Measurements from ENCODE around the gene LY6G5C. TPM values are rescaled to one million over a fixed set of nuclear protein-coding genes. Genes with fewer than 3 reads are reported as not detected.

LY6G5C gene
- total RNA-seq, 1 donor = 0.43 TPM

GRCh38 chr6:31721351-31722020 is 40.6 kb upstream of the LY6G5C start, which contains the start of gene LY6G6C:
TSS of gene LY6G6C (minus strand) at chr6:31721746. CDS start at chr6:31721679, 67 bp downstream.
- DNase-seq (ENCODE audit: low read depth) = no peak
- no peak within 1 kb of the TSS for H3K4me3 ChIP-seq (ENCODE audit: low read depth, low read length)
- no peak for TF ChIP-seq CTCF (IDR thresholded peaks at IDR 0.05; ENCODE audit: insufficient read depth, low read depth, low read length)

DNA sequence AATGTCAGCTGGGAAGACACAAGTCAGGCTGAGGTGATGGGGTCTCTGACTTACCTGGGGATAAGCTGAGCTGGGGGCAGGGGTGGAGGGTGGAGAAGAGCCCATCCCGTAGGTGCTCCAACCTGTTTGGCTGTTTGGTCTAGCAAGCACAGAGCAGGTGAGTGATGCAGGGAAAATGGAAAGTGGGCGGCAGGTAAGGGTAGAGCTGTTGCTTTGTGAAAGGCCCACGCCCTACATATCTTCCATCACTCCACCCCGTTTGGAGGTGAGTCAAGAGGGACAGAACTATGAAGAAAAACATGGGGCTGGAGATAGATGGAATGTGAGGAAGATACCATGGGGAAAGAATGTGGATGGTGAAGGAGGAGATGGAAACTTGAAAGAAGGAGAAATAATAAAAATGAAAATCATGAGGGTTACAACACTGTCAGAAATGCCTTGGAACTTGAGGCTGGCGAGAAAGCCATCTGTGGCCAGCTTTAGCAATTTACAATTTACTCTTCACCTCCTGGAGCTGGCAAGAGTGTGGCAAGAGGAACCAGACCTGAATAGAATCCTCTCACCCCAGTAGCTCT is 39.4 kb upstream of the LY6G5C start:
- TF ChIP-seq CTCF (IDR thresholded peaks at IDR 0.05; ENCODE audit: insufficient read depth, low read depth, low read length) = no peak
- no peak overlapping the region for H3K4me3 ChIP-seq (ENCODE audit: low read depth, low read length)
- DNase-seq (ENCODE audit: low read depth) = no peak

- DNase-seq (ENCODE audit: low read depth) = no peak
- no peak overlapping the region for H3K4me3 ChIP-seq (ENCODE audit: low read depth, low read length)
- TF ChIP-seq CTCF (IDR thresholded peaks at IDR 0.05; ENCODE audit: insufficient read depth, low read depth, low read length) = no peak
Observed at GRCh38 chr6:31719001-31719400, 38.1 kb upstream of the LY6G5C start.

- DNase-seq (ENCODE audit: low read depth) = no peak
- TF ChIP-seq CTCF (IDR thresholded peaks at IDR 0.05; ENCODE audit: insufficient read depth, low read depth, low read length) = no peak
- H3K4me3 ChIP-seq (ENCODE audit: low read depth, low read length) = no peak overlapping the region
Observed at GRCh38 chr6:31718265-31718664, 37.4 kb upstream of the LY6G5C start.

DNA sequence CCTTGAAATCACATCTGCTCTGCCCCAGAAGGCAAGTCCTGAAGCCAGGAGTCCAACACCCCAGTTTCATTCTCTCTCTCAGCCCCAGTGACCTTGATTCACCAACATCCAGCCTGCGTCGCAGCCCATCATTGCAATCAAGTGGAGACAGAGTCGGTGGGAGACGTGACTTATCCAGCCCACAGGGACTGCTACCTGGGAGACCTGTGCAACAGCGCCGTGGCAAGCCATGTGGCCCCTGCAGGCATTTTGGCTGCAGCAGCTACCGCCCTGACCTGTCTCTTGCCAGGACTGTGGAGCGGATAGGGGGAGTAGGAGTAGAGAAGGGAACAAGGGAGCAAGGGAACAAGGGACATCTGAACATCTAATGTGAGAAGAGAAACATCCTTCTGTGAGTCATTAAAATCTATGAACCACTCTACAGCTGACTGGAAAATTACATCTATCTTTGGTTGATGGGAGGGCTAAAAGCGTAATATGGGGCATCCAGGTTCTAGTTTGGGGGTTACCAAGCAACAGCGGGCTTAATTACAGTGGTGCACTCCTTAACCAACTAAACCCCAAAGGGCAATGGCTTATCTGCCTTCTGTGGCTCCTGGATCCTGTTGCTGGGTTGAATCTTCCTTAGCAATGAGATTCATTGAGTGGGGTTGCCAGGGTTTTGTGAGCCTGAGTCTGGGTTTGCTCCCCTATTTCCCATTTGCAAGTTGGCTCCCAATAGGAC is 36.8 kb upstream of the LY6G5C start:
- H3K4me3 ChIP-seq (ENCODE audit: low read depth, low read length) = no peak overlapping the region
- no peak for DNase-seq (ENCODE audit: low read depth)
- TF ChIP-seq CTCF (IDR thresholded peaks at IDR 0.05; ENCODE audit: insufficient read depth, low read depth, low read length) = no peak

- TF ChIP-seq CTCF (IDR thresholded peaks at IDR 0.05; ENCODE audit: insufficient read depth, low read depth, low read length) = no peak
- DNase-seq (ENCODE audit: low read depth) = no peak
- H3K4me3 ChIP-seq (ENCODE audit: low read depth, low read length) = no peak within 1 kb of the TSS
Observed at GRCh38 chr6:31715022-31715958, 34.4 kb upstream of the LY6G5C start, which contains the start of gene LY6G6D. TSS of gene LY6G6D (plus strand) at chr6:31715348. CDS start at chr6:31715356, 8 bp downstream.
